Stimulated activated CD8-positive, alpha-beta memory T cell treated with anti-CD3 and anti-CD28 coated beads, Interleukin-7, amount 100 ng/mL, for 4 hours (primary cell): ENCODE results near the gene NUPR1.
"Not testable (repeated sequence)": the region's sequence is repeated elsewhere in the genome, so short reads cannot be mapped to it uniquely, and the experiment has no call there.

Experiments used
- DNase-seq, 2 donors: peaks; one replicate each; pipeline ENCODE4 v3.0.0-alpha.2; 2020; ENCODE audit warnings: low read depth in 2 of 2

Gene NUPR1

GRCh38 chr16:28498666-28499381 is 40.0 kb downstream of the NUPR1 start:
- no peak for DNase-seq

- DNase-seq: no peak
Observed at GRCh38 chr16:28497861-28498599, 40.7 kb downstream of the NUPR1 start.

- no peak for DNase-seq
Observed at GRCh38 chr16:28497386-28497785, 41.4 kb downstream of the NUPR1 start.

GRCh38 chr16:28496844-28497243 is 41.9 kb downstream of the NUPR1 start:
- DNase-seq: no peak

- no peak for DNase-seq
Observed at GRCh38 chr16:28495795-28496749, 42.7 kb downstream of the NUPR1 start.

GRCh38 chr16:28495098-28495793 is 43.5 kb downstream of the NUPR1 start:
- no peak for DNase-seq

GRCh38 chr16:28494121-28494851 is 44.5 kb downstream of the NUPR1 start, which contains the start of gene APOBR:
Gene APOBR (plus strand): TSS chr16:28494643. CDS start chr16:28494682, 39 bp downstream.
- peak; percentile 82 to 85 for DNase-seq

- no peak for DNase-seq
Observed at GRCh38 chr16:28492511-28492910, 46.3 kb downstream of the NUPR1 start.

GRCh38 chr16:28491970-28492474 is 46.8 kb downstream of the NUPR1 start, which contains the start of gene CLN3:
Gene CLN3 (minus strand): TSS chr16:28492074. CDS start chr16:28491759, 315 bp downstream.
- peak; percentile 81 to 85 for DNase-seq

- DNase-seq: no peak
Observed at GRCh38 chr16:28491230-28491969, 47.4 kb downstream of the NUPR1 start.

GRCh38 chr16:28486266-28486665 is 52.5 kb downstream of the NUPR1 start:
- no peak for DNase-seq

GRCh38 chr16:28483361-28483760 is 55.4 kb downstream of the NUPR1 start:
- DNase-seq: not testable (repeated sequence)
